ENCODE data around the gene ADCY10.

The ADCY10 gene

DNA sequence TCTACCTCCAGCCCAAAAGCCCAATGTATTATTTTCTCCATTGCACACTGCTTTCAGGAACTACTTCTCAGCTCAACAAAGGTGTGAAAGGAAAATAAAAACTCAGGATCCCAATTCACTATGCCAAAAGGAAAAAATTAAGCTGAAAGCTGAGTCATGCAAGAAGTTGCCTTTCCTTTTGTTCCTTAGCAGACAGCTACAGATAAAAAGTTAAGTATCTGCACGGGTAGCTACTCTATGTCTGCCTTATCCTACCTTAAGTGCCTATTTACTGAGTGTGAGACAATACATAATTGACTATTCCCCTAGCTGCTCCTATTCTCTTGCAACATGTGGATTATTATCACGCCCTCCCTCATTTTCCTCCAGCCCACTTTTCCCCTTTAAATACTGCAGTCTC, 84.1 kb downstream of the ADCY10 start:
- TF ChIP-seq CTCF (IDR thresholded peaks at IDR 0.05; ENCODE audit: insufficient read depth, low read depth, low read length, missing control alignments) = no peak
- DNase-seq (ENCODE audit: low read depth) = no peak
- H3K4me3 ChIP-seq (ENCODE audit: low read depth, low read length) = no peak overlapping the region

- no peak overlapping the region for H3K4me3 ChIP-seq (ENCODE audit: low read depth, low read length)
- DNase-seq (ENCODE audit: low read depth) = no peak
- TF ChIP-seq CTCF (IDR thresholded peaks at IDR 0.05; ENCODE audit: insufficient read depth, low read depth, low read length, missing control alignments) = no peak
Observed at GRCh38 chr1:167826127-167826526, 87.8 kb downstream of the ADCY10 start.

DNA sequence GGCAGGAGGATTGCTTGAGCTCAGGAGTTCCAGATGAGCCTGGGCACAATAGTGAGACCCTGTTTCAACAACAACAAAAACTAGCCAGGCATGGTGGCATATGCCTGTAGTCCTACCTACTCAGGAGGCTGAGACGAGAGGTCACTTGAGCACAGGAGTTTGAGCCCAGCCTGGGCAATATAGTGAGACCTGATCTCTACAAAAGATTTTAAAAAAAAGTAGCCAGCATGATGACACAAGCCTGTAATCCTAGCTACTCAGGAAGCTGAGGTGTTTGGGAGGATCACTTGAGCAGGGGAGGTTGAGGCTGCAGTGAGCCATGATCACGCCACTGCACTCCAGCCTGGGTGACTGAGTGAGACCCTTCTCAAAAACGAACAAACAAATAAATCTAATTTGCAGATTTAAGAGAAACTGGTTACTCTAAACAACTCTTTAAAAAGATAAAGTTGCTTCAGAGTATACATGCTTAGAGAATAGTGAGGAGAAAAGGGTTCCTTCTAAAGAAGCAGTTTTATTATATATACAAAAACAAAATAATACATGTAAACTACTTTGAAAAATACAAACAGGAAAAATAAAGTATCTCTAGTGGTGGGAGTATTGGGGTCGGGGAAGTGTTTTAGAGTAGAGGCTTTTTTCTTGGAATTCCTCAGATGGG, 88.4 kb downstream of the ADCY10 start:
- TF ChIP-seq CTCF (IDR thresholded peaks at IDR 0.05; ENCODE audit: insufficient read depth, low read depth, low read length, missing control alignments) = no peak
- no peak overlapping the region for H3K4me3 ChIP-seq (ENCODE audit: low read depth, low read length)
- DNase-seq (ENCODE audit: low read depth) = no peak

- TF ChIP-seq CTCF (IDR thresholded peaks at IDR 0.05; ENCODE audit: insufficient read depth, low read depth, low read length, missing control alignments) = no peak
- DNase-seq (ENCODE audit: low read depth) = no peak
- no peak overlapping the region for H3K4me3 ChIP-seq (ENCODE audit: low read depth, low read length)
Observed at GRCh38 chr1:167824163-167824794, 89.7 kb downstream of the ADCY10 start.

- no peak overlapping the region for H3K4me3 ChIP-seq (ENCODE audit: low read depth, low read length)
- no peak for DNase-seq (ENCODE audit: low read depth)
- TF ChIP-seq CTCF (IDR thresholded peaks at IDR 0.05; ENCODE audit: insufficient read depth, low read depth, low read length, missing control alignments) = no peak
Observed at GRCh38 chr1:167821969-167822685, 91.8 kb downstream of the ADCY10 start.

DNA sequence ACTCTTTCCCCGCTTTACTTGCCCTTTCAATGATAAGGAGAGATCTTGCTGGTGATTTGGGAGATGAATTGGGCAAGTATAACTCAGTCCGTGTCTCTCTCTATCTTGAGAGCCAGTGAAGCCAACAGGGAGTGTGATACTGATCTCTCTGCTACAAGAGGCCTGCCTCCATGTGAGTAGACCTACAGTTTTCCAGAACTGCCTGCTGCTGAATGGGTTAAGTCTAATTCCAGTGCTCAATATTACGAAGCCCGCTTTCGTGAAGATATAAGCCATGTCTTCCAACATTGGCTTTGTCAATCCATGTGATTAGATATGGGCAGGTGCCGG, 92.6 kb downstream of the ADCY10 start:
- no peak for DNase-seq (ENCODE audit: low read depth)
- no peak overlapping the region for H3K4me3 ChIP-seq (ENCODE audit: low read depth, low read length)
- TF ChIP-seq CTCF (IDR thresholded peaks at IDR 0.05; ENCODE audit: insufficient read depth, low read depth, low read length, missing control alignments) = no peak

Data from GM12865 (cell line).